Anterior cingulate cortex (tissue), 58 donors: ENCODE results near the gene HTR3D.
"Not testable (repeated sequence)": the region's sequence is repeated elsewhere in the genome, so short reads cannot be mapped to it uniquely, and the experiment has no call there.

Experiments
- DNase-seq, 58 donors: peaks; one replicate each; lab custom pipeline; 2025; lab: John Stamatoyannopoulos, UW

The HTR3D gene

DNA sequence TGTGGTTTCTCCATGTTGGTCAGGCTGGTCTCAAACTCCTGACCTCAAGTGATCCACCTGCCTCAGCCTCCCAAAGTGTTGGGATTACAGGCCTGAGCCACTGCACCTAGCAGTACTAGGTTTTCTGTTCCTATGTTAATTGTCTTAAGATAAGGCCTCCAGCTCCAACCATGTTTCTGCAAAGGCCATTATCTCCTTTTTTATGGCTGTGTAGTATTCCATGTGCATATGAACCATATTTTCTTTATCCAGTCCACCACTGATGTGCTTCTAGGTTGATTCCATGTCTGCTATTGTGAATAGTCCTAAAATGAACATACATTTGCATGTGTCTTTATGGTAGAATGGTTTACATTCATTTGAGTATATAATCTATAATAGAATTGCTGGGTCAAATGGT is 31.1 kb downstream of the HTR3D start:
- no peak for DNase-seq

DNA sequence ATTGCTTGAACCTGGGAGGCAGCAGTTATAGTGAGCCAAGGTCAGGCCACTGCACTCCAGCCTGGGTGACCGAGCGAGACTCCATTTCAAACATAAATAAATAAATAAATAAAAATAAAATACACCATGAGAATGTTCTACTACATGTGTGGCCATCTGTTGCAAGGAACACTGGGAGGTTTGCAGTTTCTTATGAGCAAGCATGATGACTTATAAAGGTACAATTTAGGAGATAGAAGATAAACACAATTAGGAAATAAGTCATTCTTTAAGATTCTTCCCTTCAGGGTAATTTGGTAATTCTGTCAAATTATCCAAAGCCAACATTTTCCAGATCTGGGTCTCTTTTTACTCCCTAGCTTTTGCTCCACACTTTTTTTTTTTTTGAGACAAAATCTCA is 34.7 kb downstream of the HTR3D start:
- no peak for DNase-seq

DNA sequence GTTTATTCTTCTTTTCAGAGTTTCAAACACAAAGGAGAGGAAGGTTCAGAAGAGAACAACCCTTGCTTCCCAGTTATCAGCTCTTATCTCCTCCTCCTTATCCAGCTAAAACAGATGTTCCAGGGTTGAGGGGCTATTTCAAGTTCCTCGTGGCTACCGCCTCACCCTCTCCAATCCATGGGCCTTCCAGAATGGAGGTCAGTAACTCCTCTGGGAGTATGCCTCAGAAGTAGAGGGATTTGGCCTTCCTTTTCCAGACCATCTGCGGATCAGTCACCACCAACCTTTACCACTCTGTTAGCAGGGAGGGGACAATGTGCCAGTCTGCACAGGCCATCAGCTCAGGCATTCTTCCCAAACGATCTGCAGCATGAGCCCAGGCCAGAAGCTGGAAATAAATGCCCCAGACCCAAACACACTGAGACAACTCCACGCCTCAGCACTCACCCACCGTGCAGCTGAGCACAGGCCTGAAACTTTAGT is 36.1 kb downstream of the HTR3D start:
- DNase-seq = no peak

DNA sequence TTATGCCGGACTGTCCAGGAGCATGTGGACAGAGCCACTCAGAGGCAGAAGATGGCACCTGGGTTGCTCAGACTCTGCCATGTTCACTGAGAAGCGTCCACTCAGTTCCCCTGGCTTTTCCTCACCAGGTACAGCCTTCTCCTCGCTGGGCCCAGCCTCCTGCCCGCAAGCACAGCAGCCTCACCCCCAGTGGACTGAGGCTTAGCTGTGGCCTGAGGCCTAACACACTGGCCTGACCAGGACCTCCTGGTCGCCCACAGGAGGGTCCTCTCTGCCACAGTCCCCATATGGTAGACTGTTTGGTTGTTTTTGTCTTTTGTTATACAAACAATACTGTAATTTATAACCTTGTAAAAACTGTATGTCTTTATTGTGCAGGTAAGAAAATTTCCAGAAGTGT is 36.8 kb downstream of the HTR3D start:
- DNase-seq = no peak

GRCh38 chr3:184071142-184071541 is 39.6 kb downstream of the HTR3D start:
- DNase-seq = not testable (repeated sequence)

DNA sequence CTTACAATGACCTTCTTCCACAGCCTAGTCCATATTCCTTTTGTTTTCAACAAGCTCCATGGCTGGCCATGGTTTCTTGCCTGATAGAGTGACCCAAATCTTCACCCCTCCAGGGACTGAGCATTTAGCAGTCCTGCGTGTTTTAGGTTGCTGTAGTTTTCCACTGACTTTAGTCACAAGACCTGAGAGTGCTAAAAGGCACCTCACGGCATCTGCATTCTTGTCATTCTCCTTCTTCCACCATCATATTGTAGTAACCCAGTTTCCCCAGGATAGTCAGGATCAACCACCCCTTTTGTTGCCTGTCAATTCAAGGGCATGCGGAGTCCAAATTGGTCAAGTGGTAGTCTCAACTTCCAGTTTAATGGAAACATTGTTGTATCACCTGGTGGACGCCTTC is 42.1 kb downstream of the HTR3D start:
- no peak for DNase-seq

- no peak for DNase-seq
These were observed 44.4 kb downstream of the HTR3D start for GRCh38 chr3:184075901-184076300.

DNA sequence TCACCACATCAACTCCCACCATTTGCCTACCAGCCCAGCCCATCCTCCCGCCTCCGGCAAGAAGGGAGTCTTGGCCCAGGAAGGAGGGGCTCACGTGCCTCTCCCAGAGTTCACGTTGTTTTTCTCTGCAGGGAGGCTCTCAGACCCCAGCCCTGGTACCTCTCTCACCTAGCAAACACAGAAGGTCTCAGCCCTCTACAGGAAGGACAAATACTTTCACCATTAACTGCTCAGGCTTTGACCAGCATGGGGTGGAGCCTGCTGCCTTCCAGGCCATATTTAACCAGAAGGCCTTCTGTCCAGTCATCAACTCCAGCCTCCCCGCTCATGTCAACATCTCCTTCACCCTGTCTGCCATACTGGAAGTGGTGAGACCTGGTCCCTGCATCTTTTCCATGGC is 46.3 kb downstream of the HTR3D start:
- DNase-seq = no peak

- DNase-seq = no peak
These were observed 47.3 kb downstream of the HTR3D start for GRCh38 chr3:184078851-184079250.

DNA sequence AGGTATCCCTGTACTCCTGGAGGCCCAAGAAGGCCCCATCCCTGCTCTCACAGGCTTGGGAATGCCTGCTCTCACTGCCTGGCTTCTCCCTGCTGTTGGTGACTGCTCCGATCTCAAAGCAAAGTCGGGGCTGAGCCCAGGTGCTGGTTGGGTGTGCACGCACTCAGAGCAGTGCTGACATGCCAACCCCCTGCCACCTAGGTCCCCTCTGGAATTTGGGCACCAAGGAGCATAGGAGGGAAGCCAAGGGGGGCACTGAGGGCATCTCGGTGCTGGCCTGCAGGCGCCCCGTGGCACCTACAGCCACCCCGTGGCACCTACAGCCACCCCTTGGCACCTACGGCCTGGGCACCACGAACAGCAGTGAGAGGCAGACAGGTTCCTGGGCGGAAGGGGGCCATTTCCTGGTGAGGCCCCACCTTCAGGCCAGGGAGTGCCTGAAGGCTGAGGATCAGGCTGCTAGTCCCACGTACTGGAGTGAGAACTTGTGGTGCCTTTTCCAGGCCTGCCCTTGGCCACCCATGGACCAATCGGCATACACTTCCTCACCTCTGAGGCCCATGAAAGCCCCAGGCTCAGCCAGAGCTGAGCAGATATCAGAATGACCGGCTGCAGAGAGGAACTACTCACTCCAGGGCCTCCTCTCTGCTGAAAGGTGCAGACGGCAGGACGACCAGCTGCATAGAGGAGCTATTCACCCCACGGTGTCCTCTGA is 49.7 kb downstream of the HTR3D start:
- no peak for DNase-seq

DNA sequence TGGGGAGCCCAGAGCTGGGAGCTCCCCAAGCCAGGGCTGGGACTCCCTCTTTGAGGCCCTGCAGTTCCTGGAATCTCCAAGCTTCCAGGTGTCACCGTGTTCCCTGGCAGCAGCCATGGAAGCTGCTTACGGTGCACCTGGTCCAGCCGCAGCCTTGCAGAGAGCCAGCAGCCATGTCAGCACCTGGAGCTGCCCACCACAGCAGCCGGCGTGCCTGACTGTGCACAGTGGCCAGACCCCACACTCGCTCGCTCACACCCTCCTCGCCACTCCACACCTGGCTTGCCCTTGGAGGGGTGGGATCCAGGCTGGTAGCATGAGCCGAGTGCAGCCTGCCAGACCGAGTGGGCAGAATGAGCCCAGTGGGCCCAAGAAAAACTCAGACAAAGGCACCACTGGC is 50.5 kb downstream of the HTR3D start:
- DNase-seq = no peak

GRCh38 chr3:184082465-184082864 is 50.9 kb downstream of the HTR3D start:
- no peak for DNase-seq

GRCh38 chr3:184085389-184085852 is 53.9 kb downstream of the HTR3D start:
- no peak for DNase-seq
